HEK293 (cell line): Measurements from ENCODE around the gene SFXN3.

Experiments used
- GLI4 ChIP-seq: fragments of 450-650 bp; formaldehyde crosslinking; IDR thresholded peaks from 2 replicates; pipeline ENCODE4 v1.5.1; 2016; ENCODE audit warnings: missing biosample characterization, missing genetic modification characterization
- HOXA7 ChIP-seq: sonication (generic); formaldehyde crosslinking; IDR thresholded peaks from 2 replicates; pipeline ENCODE4 v1.8.1; 2022; ENCODE audit warnings: missing genetic modification reagents, borderline replicate concordance
- KLF8 ChIP-seq: fragments of 450-650 bp; formaldehyde crosslinking; IDR thresholded peaks from 2 replicates; pipeline ENCODE4 v1.5.1; 2016; ENCODE audit warnings: missing biosample characterization, missing genetic modification characterization
- ZBTB1 ChIP-seq: fragments of 450-650 bp; formaldehyde crosslinking; IDR thresholded peaks from 2 replicates; pipeline ENCODE4 v1.5.1; 2016; ENCODE audit warnings: missing biosample characterization, missing genetic modification characterization
- ZBTB20 ChIP-seq: fragments of 450-650 bp; formaldehyde crosslinking; IDR thresholded peaks from 2 replicates; pipeline ENCODE4 v1.5.1; 2016; ENCODE audit warnings: missing biosample characterization, missing genetic modification characterization
- ZBTB21 ChIP-seq: fragments of 450-650 bp; formaldehyde crosslinking; IDR thresholded peaks from 2 replicates; pipeline ENCODE4 v1.5.1; 2017; ENCODE audit warnings: missing biosample characterization, missing genetic modification characterization
- ZBTB7A ChIP-seq: fragments of 450-650 bp; formaldehyde crosslinking; IDR thresholded peaks from 2 replicates; pipeline ENCODE4 v1.5.1; 2016; ENCODE audit warnings: low read depth, missing biosample characterization, missing genetic modification characterization
- ZFHX2 ChIP-seq: fragments of 450-650 bp; formaldehyde crosslinking; conservative IDR thresholded peaks from 2 replicates; pipeline ENCODE4 v1.5.1; 2016; ENCODE audit warnings: missing biosample characterization, missing genetic modification characterization
- ZFP41 ChIP-seq: fragments of 450-650 bp; formaldehyde crosslinking; IDR thresholded peaks from 2 replicates; pipeline ENCODE4 v1.5.1; 2016; ENCODE audit warnings: missing biosample characterization, missing genetic modification characterization, borderline replicate concordance
- ZNF112 ChIP-seq: fragments of 450-650 bp; formaldehyde crosslinking; IDR thresholded peaks from 2 replicates; pipeline ENCODE4 v1.5.0; 2017; ENCODE audit warnings: missing biosample characterization, missing genetic modification characterization
- ZNF138 ChIP-seq: fragments of 450-650 bp; formaldehyde crosslinking; IDR thresholded peaks from 2 replicates; pipeline ENCODE4 v1.5.1; 2016; ENCODE audit warnings: missing biosample characterization, missing genetic modification characterization, borderline replicate concordance
- ZNF214 ChIP-seq: fragments of 450-650 bp; formaldehyde crosslinking; IDR thresholded peaks from 2 replicates; pipeline ENCODE4 v1.5.1; 2017; ENCODE audit warnings: missing biosample characterization, mild to moderate bottlenecking, missing genetic modification characterization, borderline replicate concordance
- ZNF274 ChIP-seq, 2 experiments: fragments of 200-500 bp in 1 of 2; fragments of 450-650 bp in 1 of 2; sonication (Bioruptor generic) in 1 of 2; formaldehyde crosslinking in 1 of 2; IDR thresholded peaks; 2 replicates each; pipeline versions ENCODE4 v1.5.1 to v1.6.1; 2014 to 2016; ENCODE audit warnings: borderline replicate concordance in 1 of 2, inconsistent platforms in 1 of 2, low read length in 1 of 2, missing biosample characterization in 1 of 2, missing genetic modification characterization in 1 of 2
- ZNF292 ChIP-seq: fragments of 450-650 bp; formaldehyde crosslinking; IDR thresholded peaks from 2 replicates; pipeline ENCODE4 v1.5.1; 2016; ENCODE audit warnings: low read depth, missing biosample characterization, missing genetic modification characterization, borderline replicate concordance
- ZNF548 ChIP-seq: fragments of 450-650 bp; formaldehyde crosslinking; IDR thresholded peaks from 2 replicates; pipeline ENCODE4 v1.5.1; 2016; ENCODE audit warnings: missing biosample characterization, missing genetic modification characterization
- ZNF626 ChIP-seq: fragments of 450-650 bp; sonication (Bioruptor Pico); formaldehyde crosslinking; IDR thresholded peaks from 2 replicates; pipeline ENCODE4 v1.5.1; 2018; ENCODE audit warnings: missing biosample characterization, missing genetic modification characterization, inconsistent platforms
- ZNF701 ChIP-seq: fragments of 450-650 bp; formaldehyde crosslinking; IDR thresholded peaks from 2 replicates; pipeline ENCODE4 v1.5.1; 2016; ENCODE audit warnings: missing biosample characterization, missing genetic modification characterization
- ZNF747 ChIP-seq: fragments of 450-650 bp; formaldehyde crosslinking; IDR thresholded peaks from 2 replicates; pipeline ENCODE4 v1.5.1; 2016; ENCODE audit warnings: missing biosample characterization, missing genetic modification characterization
- ZSCAN30 ChIP-seq: fragments of 450-650 bp; IDR thresholded peaks from 2 replicates; pipeline ENCODE4 v1.5.1; 2018; ENCODE audit warnings: missing biosample characterization, mild to moderate bottlenecking, missing genetic modification characterization, moderate library complexity
- TF ChIP-seq, protein P1 (sequence below): fragments of 450-650 bp; formaldehyde crosslinking; conservative IDR thresholded peaks from 2 replicates; pipeline ENCODE4 v1.5.1; 2016; ENCODE audit warnings: low read depth, missing biosample characterization, missing genetic modification characterization
- TF ChIP-seq, protein P2 (sequence below): fragments of 450-650 bp; formaldehyde crosslinking; IDR thresholded peaks from 2 replicates; pipeline ENCODE4 v1.5.1; 2016; ENCODE audit warnings: missing biosample characterization, missing genetic modification characterization
- TF ChIP-seq, protein P3 (sequence below): fragments of 450-650 bp; formaldehyde crosslinking; IDR thresholded peaks from 2 replicates; pipeline ENCODE4 v1.5.1; 2016; ENCODE audit warnings: missing biosample characterization, missing genetic modification characterization
- TF ChIP-seq, protein P4 (sequence below): fragments of 450-650 bp; formaldehyde crosslinking; IDR thresholded peaks from 2 replicates; pipeline ENCODE4 v1.5.1; 2016; ENCODE audit warnings: missing biosample characterization, missing genetic modification characterization
- TF ChIP-seq, protein P5 (sequence below): fragments of 450-650 bp; formaldehyde crosslinking; IDR thresholded peaks from 2 replicates; pipeline ENCODE4 v1.5.1; 2016; ENCODE audit warnings: missing biosample characterization, missing genetic modification characterization

Gene SFXN3

DNA sequence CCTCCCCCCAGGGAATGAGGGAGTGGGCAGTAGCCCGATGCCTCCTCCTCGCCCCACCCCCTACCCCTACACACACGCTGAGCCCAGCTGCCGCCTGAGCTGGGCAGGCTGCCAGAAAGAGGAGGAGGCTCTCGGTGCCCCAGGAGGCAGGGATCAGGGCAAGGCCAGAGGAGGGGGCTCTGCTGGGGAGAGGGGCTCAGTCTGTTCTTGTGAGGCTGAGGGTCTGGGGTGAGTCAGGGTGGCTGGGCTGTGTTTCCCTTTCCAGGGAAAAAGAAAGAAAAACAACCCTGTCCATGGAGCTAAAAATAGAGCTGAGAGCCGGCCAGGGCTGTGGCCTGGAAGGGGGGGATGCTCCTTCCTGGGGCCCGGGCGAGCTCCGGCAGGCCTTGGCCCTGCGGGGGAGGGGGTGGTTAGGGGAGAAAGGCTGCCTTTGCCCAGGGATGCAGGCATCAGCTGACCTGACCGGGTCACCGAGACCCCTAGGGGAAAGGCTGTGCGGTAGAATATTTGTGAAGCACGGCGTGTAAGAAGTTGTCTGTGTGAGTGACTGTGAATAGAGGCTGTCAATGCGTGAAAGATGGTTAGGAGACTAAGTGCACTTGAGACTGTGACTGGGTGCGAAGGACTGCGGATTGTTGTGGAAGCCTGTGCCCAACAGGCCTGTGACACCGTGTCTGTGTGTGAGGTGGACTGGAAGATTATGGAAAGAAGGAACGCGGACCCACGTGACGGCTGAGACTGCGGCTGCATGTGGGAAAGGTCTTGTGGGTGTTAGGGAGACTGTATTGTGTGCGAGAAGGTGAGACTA lies 32.6 kb upstream of the SFXN3 start (continued):
- no peak for TF ChIP-seq ZNF112 (tag by site-specific recombination)
- no peak for TF ChIP-seq ZNF292
- no peak for TF ChIP-seq ZFP41 (tag by site-specific recombination)
- TF ChIP-seq HOXA7 (CRISPR knock-in tag): no peak
- TF ChIP-seq ZNF138: no peak
- TF ChIP-seq ZNF548 (tag by site-specific recombination): no peak
- no peak for TF ChIP-seq ZNF274 (IDR thresholded peaks at IDR 0.05; ENCODE audit: low read length)
- no peak for TF ChIP-seq ZNF274 (tag by site-specific recombination; IDR thresholded peaks at IDR 0.05; ENCODE audit: borderline replicate concordance)
- TF ChIP-seq ZSCAN30 (tag by site-specific recombination): peak; percentile 79
- no peak; the same call in 1 of the 2 replicates for TF ChIP-seq KLF8 (tag by site-specific recombination)
- peak; percentile 94 for TF ChIP-seq ZFHX2
- no peak for TF ChIP-seq ZNF701 (tag by site-specific recombination)
- TF ChIP-seq, protein P1, sequence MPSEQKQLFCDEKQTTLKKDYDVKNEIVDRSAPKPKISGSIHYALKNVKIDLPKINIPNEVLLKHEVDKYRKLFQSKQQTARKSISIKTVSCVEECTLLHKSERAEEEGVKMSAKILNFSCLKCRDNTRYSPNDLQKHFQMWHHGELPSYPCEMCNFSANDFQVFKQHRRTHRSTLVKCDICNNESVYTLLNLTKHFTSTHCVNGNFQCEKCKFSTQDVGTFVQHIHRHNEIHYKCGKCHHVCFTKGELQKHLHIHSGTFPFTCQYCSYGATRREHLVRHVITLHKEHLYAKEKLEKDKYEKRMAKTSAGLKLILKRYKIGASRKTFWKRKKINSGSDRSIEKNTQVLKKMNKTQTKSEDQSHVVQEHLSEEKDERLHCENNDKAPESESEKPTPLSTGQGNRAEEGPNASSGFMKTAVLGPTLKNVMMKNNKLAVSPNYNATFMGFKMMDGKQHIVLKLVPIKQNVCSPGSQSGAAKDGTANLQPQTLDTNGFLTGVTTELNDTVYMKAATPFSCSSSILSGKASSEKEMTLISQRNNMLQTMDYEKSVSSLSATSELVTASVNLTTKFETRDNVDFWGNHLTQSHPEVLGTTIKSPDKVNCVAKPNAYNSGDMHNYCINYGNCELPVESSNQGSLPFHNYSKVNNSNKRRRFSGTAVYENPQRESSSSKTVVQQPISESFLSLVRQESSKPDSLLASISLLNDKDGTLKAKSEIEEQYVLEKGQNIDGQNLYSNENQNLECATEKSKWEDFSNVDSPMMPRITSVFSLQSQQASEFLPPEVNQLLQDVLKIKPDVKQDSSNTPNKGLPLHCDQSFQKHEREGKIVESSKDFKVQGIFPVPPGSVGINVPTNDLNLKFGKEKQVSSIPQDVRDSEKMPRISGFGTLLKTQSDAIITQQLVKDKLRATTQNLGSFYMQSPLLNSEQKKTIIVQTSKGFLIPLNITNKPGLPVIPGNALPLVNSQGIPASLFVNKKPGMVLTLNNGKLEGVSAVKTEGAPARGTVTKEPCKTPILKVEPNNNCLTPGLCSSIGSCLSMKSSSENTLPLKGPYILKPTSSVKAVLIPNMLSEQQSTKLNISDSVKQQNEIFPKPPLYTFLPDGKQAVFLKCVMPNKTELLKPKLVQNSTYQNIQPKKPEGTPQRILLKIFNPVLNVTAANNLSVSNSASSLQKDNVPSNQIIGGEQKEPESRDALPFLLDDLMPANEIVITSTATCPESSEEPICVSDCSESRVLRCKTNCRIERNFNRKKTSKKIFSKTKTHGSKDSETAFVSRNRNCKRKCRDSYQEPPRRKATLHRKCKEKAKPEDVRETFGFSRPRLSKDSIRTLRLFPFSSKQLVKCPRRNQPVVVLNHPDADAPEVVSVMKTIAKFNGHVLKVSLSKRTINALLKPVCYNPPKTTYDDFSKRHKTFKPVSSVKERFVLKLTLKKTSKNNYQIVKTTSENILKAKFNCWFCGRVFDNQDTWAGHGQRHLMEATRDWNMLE: no peak
- TF ChIP-seq ZNF747 (tag by site-specific recombination): no peak
- TF ChIP-seq, protein P2, sequence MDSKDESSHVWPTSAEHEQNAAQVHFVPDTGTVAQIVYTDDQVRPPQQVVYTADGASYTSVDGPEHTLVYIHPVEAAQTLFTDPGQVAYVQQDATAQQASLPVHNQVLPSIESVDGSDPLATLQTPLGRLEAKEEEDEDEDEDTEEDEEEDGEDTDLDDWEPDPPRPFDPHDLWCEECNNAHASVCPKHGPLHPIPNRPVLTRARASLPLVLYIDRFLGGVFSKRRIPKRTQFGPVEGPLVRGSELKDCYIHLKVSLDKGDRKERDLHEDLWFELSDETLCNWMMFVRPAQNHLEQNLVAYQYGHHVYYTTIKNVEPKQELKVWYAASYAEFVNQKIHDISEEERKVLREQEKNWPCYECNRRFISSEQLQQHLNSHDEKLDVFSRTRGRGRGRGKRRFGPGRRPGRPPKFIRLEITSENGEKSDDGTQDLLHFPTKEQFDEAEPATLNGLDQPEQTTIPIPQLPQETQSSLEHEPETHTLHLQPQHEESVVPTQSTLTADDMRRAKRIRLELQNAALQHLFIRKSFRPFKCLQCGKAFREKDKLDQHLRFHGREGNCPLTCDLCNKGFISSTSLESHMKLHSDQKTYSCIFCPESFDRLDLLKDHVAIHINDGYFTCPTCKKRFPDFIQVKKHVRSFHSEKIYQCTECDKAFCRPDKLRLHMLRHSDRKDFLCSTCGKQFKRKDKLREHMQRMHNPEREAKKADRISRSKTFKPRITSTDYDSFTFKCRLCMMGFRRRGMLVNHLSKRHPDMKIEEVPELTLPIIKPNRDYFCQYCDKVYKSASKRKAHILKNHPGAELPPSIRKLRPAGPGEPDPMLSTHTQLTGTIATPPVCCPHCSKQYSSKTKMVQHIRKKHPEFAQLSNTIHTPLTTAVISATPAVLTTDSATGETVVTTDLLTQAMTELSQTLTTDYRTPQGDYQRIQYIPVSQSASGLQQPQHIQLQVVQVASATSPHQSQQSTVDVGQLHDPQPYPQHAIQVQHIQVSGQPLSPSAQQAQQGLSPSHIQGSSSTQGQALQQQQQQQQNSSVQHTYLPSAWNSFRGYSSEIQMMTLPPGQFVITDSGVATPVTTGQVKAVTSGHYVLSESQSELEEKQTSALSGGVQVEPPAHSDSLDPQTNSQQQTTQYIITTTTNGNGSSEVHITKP (tag by site-specific recombination): no peak; the same call in 1 of the 2 replicates
- TF ChIP-seq GLI4 (tag by site-specific recombination): no peak
- no peak for TF ChIP-seq ZBTB1 (tag by site-specific recombination)
- TF ChIP-seq ZBTB7A: no peak; the same call in 1 of the 2 replicates
- TF ChIP-seq, protein P3, sequence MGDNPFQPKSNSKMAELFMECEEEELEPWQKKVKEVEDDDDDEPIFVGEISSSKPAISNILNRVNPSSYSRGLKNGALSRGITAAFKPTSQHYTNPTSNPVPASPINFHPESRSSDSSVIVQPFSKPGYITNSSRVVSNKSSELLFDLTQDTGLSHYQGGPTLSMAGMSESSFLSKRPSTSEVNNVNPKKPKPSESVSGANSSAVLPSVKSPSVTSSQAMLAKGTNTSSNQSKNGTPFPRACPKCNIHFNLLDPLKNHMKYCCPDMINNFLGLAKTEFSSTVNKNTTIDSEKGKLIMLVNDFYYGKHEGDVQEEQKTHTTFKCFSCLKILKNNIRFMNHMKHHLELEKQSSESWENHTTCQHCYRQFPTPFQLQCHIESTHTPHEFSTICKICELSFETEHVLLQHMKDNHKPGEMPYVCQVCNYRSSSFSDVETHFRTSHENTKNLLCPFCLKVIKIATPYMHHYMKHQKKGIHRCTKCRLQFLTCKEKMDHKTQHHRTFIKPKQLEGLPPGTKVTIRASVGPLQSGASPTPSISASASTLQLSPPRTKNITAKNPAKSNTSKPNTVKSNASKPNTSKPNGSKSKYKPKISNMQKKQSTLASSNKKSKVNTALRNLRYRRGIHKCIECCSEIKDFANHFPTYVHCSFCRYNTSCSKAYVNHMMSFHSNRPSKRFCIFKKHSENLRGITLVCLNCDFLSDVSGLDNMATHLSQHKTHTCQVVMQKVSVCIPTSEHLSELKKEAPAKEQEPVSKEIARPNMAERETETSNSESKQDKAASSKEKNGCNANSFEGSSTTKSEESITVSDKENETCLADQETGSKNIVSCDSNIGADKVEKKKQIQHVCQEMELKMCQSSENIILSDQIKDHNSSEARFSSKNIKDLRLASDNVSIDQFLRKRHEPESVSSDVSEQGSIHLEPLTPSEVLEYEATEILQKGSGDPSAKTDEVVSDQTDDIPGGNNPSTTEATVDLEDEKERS: no peak
- TF ChIP-seq ZNF626 (tag by site-specific recombination): no peak
- TF ChIP-seq, protein P4, sequence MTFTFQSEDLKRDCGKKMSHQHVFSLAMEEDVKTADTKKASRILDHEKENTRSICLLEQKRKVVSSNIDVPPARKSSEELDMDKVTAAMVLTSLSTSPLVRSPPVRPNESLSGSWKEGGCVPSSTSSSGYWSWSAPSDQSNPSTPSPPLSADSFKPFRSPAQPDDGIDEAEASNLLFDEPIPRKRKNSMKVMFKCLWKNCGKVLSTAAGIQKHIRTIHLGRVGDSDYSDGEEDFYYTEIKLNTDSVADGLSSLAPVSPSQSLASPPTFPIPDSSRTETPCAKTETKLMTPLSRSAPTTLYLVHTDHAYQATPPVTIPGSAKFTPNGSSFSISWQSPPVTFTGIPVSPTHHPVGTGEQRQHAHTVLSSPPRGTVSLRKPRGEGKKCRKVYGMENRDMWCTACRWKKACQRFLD (tag by site-specific recombination): no peak
- no peak for TF ChIP-seq ZNF214 (tag by site-specific recombination)
- no peak for TF ChIP-seq ZBTB21 (tag by site-specific recombination)
- TF ChIP-seq, protein P5, sequence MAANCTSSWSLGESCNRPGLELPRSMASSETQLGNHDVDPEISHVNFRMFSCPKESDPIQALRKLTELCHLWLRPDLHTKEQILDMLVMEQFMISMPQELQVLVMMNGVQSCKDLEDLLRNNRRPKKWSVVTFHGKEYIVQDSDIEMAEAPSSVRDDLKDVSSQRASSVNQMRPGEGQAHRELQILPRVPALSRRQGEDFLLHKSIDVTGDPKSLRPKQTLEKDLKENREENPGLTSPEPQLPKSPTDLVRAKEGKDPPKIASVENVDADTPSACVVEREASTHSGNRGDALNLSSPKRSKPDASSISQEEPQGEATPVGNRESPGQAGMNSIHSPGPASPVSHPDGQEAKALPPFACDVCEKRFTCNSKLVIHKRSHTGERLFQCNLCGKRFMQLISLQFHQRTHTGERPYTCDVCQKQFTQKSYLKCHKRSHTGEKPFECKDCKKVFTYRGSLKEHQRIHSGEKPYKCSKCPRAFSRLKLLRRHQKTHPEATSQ (tag by site-specific recombination): 0 out of 2 replicates have a peak, but pooled peaks have one; percentile 28
- peak; percentile 99 for TF ChIP-seq ZBTB20 (tag by site-specific recombination)
